ENCODE measurements around the gene PITRM1.

Gene PITRM1

DNA sequence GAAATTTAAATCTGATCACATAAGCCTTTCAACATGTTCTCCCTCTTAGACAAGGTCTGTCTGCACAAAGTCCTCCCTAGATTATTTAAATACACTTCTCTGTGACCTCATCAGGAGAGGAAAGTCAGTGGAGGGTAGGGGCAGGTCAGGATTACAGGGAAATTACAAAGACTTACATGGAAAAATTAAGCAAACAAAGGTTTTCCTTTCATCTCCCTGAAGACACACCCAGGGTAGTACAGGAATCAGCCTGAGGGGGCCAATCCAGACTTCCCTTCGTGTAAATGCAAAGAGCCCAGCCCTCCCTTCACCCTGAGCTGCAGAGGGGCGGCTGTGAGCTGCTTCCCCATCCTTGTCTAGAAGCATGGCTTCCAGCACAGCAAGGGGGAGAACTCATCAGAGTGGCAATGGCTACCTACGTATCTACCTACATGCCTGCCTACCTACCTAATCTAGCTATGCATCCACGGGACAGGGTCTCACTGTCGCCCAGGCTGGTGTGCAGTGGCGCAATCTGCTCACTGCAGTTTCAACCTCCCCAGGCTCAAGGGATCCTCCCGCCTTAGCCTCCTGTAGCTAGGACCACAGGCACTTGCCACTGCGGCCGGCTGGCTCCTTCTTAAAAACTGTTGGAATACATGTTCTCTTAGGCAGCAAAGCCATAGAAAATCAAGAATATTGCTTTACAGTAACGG, 33.2 kb downstream of the PITRM1 start:
- no peak for DNase-seq (ENCODE audit: low spot score)

DNA sequence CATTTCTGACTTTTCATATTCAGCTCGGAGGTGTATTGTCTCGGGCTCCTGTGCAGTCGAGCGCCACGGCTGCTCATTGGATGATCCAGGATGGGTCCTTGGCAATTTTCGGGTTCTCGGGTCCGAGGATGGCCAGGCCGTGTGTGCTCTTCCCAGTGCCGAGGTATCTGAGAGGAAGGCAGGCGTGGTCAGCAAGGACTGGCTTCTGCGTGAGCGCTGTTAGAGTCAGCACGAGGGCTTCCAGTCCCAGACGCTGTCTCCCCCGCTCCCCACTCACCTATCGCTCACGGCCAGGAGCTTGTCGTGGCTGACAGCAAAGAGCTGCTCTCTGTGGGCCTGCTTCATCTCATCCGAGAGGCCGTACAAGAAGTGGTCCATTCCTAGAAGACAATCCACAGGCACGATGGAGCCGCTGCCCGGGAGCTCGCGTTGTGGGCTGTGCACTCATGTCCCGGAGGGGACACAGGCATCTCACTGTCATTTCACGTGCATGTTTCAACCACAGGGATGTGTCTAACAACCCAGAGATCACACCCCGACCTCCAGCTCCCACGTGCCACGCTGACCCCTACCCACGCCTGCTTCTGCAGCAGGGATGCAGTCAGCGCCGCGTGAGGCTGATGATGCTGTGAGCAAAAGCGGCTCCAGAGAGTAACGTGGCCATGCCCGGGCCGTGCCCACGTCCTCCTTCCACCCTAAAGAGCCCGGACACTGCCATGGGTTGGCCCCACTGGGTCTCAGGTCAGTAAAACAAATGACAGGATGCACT, 34.4 kb downstream of the PITRM1 start:
- no peak for DNase-seq (ENCODE audit: low spot score)

DNA sequence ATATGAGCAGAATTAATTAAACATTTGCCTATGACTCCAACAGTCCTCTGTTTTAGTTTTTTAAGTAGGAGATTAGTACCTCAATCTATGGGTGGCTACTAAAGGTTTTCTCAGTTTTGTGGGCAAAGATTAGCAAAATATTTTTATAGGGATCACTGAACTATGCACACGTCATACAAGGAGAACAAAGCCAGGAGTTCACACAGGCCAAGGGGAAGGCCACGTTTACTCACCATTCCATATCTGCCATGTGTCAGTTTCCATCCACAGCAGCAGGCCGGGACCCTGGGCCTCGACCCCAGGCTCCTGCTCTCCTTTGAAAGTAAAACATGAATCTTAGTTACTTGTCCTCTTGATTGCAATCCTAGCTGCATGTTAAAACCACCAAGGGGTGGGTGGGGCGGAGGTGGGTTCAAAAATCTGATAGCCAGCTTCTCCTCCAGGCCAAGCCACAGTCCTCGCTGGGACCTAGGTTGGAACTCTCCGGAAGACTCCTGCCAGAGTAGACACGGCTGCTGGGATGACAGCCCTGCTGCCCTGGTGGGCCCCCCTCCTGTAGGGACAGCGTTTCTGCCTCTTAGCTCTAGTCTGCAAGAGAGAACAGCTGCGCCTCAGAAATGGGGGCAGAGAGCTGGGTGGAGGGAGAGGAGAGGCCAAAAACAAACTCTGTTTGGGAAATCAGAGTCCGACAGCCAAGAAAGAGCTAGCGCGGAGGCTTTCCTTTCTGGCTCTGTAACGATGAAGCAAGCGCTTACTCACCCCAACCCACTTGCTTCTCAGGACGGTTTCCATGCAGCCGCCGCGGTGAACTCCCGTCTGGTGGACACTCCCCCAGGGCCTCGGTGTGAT, 35.6 kb downstream of the PITRM1 start:
- DNase-seq (ENCODE audit: low spot score), result peak; percentile 48

DNA sequence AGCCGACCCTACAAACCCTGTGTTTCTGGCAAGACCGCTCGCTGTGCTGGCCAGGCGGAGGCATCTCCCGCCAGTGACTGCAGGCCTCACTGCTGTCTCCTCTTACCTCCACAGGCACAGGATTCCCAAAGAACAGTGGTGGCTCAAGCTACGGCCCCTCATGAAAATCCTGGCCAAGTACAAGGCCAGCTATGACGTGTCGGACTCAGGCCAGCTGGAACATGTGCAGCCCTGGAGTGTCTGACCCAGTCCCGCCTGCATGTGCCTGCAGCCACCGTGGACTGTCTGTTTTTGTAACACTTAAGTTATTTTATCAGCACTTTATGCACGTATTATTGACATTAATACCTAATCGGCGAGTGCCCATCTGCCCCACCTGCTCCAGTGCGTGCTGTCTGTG, 36.2 kb downstream of the PITRM1 start:
- DNase-seq (ENCODE audit: low spot score), result peak; percentile 43

DNA sequence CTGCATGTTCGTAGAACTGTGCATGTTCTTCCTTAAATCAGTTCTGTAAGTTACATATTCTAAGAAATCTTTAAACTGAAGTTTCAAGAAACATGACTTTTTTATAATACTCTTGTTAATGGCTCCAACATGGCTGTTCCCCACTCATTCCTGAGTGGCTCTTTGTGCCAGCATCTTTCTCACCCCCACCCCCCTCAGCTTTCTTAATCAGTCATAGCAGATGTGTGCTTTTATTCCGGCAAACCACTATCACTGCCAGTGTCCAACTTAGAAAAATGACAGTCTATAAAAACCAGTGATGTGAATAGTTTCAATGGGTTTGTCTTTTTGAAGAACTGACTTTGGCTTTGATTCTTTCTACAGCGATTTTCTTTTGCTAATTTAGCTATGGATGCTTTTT, 37.6 kb downstream of the PITRM1 start:
- DNase-seq (ENCODE audit: low spot score), result no peak

DNA sequence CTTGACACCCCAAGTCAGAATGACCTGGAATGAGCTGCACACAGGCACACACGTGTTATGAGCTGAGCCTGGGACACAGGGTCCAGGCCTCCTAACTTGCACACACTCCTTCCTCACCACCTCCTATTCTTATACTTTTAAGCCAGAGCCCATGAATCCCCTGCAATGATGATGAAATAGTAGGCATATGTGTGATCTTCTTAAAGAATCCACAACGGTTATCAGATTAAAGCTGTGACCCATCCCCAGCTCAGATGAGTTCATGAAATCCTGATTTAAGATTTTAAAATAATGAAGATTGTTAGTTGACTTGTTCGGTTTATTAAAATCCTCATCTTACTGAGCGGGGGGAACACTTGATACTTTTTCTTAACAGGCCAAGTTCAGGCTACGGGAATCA, 38.6 kb downstream of the PITRM1 start:
- no peak for DNase-seq (ENCODE audit: low spot score)

DNA sequence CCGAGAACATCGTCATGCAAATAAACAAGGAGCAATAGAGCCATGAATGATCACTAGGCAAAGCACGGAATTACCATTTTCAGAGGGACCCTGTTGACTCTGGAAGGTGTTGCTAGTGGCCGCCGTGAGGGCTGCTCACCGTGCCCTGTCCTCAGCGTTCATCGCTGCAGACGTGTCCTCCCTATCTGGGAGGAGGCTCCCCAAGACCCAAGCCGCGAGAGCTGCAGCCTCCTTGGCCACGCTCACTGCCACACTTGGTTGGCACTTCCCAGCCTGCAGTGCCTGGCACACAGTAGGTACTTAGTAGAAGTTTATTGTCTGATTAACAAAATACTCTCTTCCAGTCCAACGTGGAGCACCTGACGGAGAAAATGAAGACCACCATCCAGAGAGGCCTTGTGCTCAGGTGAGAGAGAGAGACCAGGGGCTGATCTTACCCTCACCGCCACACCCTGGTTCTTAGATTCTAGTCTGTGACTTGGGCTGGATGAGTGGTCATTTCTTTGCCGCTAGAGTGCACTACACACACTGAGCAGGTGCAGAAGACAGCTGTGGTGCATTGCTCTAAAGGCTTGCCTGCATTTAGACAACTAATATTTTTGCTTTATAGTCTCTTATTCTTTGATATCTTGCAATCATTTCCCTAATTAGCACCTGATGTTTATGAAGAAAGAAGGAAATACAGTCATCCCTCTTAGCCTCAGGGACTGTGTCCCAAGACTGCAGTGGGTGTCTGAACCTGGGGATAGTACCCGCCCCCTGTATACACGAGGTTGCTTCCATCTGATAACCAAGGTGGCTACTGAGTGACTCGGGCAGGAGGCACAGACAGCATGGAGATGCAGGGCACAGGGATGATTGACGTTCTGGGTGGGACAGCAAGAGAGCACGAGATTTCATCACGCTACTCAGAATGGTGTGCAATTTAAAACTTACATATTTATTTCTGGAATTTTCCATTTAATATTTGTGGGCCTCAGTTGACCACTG, 40.3 kb downstream of the PITRM1 start:
- DNase-seq (ENCODE audit: low spot score), result no peak

DNA sequence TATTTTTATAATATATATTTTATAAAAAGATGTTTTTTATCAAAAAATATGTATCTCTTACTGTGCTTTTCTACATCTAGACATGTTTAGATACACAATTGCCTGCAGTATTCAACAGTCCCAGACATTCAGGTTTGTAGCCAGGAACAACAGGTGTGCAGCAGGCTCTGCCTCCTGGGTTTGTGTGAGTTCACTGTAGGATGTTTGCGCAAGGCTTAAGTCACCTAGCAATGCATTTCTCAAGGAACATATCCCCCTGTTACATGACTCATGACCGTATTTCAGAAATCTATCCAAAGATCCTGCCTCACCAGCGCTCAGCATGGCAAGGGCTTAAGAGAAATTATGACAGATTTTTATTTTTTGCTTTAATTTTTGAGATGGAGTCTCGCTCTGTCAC, 41.5 kb downstream of the PITRM1 start:
- DNase-seq (ENCODE audit: low spot score), result no peak

DNA sequence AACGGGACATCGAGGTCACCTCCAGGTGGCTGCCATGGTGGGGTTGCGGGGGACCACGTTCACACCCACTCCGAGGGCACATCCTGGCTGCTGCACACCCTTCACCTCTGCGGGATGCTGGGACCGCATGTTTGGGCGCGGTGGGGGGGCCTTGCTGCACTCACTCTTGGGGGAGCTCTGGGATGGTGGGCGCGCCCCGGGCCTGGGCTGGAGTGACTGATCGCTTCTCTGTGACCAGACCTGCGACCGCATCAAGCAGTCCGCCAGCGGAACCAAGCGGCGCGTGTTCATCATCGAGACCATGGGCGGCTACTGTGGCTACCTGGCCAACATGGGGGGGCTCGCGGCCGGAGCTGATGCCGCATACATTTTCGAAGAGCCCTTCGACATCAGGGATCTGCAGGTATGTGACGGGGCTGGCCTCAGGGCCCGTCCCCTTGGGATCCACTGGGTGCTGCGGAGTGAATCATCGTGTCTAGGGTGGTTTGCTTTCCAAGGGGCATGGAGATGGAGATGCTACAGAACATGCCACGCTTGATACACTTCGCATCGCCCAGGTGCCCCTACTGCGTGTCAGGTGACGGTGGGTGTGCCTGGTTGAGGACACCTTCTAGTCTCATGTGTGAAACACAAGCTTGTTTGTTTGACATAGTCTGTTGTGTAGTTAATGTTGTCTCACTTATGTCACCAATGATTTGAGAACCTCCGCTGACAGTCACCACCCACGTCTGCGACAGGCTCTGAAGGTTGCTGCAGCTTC, 42.8 kb downstream of the PITRM1 start:
- DNase-seq (ENCODE audit: low spot score), result no peak

DNA sequence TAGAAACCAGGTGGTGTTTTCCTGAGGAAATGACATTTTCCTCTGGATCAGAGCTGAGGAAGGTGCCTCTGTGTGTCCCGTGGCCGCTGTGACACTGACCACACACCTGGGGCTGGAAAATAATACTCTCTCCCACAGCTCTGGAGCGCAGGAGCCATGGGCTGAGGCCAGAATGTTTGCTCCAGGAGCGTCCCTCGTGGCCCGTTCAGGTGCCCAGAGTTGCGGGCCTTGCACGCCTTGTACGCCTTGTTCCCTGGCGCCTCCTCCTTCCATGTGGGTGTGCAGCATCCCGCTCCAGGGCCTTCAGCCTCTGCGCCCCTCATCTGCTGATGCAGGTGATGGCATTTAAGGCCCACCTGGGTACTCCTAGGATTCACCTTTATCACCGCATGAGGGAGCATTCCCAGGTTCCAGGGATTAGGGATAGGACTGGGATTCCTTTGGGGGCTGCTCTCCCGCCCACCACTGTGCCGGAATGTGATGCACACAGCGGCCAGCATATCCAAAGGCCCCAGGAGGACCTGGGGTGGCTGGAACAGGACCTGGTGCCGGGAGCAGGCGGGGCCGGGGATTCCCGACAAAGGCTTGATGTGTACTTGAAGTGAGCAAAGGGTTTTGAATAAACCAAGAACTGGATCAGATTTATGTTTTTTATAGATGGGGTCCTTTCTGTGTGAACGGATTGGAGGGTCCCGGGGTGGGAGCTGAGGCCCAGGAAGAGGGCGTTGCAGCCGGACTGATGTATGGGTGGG, 44.0 kb downstream of the PITRM1 start:
- DNase-seq (ENCODE audit: low spot score), result no peak

DNA sequence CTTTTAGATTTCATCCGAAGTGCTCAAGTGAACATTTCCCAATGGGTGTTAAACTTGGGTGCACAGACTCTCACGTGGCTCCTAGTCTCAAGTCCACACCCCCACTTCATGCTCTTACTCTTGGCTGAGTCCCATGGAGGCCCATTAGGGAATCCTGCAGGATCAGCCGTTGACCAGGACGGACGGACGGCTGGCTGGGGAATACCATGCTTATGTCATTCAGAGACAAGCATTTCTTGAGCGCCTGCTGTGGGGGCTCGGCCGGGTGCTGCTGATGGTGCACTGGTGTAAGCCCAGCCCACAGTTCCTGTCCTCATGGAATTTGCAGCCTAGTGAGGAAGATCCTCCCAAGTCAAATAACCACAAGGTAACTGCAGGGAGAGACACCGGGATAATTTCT, 44.7 kb downstream of the PITRM1 start:
- DNase-seq (ENCODE audit: low spot score), result no peak

DNA sequence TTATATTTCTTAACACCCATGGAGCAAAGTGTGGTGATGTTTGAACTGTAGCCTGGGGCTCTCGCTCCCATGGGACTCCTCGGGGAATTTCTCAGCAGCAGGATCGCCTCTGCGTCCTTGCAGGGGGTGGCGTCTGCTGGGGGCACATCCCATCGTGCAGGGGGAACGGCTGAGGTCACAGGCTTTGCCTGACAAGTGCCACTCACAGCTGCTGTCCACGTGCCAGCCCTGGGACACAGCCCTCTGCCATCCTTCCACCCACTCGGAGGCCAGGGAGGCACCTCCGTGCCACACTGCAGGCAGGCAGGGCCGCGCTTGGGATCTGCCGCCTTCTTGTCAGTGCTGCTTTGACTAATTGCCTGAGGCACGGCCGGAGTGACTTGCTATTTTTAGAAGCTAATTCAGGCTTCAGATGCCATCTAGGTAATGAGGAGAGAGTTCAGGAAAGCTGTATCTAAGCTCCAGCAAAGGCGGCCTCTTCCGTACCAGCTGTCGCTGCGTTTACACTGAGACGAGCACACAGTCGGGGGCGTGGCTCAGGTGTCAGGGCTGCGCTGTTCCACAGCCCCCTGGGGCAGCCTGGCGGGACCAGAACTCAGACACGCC, 45.7 kb downstream of the PITRM1 start:
- no peak for DNase-seq (ENCODE audit: low spot score)

DNA sequence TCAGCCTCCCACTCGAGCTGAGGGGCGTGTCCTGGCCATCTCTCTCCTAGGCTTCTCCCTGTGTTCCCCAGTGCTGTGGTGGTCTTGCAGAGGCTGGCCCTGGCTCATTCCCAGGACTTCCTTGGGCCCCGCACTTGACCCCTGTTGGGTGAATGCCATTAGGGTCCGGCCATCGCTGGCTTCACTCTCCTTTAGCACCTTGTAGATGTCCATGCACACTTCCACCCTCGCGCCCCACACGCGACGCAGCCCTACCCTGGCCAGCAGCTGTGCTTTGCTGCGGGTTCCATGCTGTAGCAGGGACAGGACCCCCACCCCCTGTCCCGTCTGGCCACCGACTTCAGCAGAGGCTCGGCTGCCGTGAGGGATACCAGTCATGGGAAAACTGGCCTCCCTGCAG, 46.3 kb downstream of the PITRM1 start:
- DNase-seq (ENCODE audit: low spot score), result no peak

DNA sequence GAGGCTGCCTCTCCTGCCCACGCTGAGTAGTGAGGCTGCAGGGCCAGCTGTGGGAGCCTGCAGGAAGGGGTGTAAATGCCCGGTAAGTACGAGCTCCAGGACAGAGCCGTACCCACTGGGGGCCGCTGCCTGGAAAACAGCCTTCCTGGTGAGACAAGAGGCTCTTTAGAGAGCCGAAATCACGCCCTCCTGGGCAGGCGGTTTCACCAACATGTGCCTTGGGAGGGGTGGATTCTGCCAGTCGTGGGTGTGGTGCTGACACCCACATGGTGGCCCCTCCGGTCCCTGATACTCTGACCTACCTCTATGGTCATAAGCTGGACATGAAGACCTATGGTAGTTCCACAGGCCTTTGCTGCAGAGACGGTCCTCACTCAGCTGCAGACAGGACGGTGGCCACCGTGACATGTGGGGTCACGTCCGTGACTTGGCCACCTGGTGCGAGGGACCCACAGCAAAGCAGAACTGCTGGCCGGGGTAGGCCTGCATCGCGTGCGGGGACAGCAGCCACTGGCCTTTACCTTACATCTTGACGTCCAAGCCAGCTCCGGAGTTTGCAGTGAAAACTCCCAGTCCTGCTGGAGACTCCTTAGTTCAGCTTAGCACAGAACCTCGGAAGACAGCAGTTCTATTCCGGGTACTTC, 46.9 kb downstream of the PITRM1 start:
- no peak for DNase-seq (ENCODE audit: low spot score)

DNA sequence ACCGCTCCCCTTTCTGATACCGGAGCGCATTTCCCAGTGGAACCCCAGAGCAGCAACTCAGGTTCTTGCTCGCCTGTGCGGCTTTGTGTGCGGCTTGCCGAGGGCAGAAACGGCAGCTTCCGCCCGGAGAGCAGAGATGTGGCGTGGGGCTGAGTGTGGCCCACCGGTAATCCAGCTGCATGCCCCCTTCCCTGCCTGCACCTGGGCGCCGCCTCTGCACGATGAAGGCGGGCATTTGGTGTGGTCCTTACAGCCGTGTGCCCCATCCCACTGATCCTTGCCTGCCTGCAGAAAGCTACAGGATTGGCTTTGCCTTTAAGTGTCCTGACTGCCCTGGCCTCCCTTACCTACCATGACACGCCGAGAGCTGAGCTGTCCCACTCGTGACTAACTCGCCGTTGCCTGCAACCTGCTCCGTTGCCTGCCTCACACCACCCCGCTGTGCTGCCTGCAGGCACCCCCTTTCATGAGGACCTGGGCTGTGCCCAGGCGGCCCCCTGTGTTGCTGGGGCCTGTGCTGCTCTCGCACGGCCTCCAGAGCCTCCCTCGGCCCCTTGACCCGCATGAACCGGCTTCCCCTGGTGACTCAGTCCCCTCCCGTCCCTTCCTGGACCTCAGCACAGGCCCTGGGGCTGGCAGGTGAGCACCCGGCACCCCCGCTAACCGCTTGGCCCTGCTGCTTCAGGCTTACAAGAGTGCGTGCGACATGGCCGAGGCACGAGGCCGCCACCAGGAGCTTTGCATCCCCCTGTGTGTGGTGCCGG, 48.0 kb downstream of the PITRM1 start:
- no peak for DNase-seq (ENCODE audit: low spot score)

DNA sequence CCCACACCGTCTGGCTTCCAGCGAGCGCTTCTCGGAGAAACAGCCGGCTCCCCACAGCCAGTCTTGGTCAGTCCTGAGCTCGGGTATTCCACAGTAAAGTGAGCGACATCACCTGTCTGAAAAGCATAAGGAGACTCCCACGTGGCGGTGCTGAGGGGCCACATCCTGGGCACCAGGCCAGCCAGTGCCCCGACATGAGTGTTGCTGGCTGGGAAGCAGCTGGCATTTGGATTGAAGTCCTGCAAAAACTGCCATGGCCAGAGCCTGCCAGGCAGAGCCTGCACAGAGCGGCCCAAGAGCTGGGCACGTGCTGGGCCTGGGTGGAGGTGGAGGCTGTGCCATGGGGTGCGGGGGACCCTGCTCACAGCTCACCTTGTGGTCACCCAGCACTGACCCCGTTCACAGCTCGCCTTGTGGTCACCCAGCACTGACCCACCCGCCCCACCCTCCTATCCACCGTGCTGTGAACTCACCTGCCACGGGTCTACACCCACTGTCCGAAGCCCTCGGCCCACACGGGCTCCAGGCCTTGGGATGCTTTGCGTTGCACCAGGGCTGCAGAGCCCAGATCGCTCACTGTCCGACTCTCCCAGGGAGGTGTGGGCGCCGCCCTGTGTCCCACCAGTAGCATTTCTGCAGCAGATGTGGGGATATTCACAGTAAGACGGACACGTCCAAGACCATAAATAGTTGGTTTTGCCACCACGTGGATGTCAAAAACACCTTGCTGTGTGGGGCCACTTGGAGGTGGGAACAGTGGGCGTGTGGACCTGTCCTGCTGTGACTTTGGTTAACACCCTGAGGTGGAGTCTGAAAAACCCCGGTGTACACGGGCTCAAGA, 48.8 kb downstream of the PITRM1 start:
- DNase-seq (ENCODE audit: low spot score), result no peak

DNA sequence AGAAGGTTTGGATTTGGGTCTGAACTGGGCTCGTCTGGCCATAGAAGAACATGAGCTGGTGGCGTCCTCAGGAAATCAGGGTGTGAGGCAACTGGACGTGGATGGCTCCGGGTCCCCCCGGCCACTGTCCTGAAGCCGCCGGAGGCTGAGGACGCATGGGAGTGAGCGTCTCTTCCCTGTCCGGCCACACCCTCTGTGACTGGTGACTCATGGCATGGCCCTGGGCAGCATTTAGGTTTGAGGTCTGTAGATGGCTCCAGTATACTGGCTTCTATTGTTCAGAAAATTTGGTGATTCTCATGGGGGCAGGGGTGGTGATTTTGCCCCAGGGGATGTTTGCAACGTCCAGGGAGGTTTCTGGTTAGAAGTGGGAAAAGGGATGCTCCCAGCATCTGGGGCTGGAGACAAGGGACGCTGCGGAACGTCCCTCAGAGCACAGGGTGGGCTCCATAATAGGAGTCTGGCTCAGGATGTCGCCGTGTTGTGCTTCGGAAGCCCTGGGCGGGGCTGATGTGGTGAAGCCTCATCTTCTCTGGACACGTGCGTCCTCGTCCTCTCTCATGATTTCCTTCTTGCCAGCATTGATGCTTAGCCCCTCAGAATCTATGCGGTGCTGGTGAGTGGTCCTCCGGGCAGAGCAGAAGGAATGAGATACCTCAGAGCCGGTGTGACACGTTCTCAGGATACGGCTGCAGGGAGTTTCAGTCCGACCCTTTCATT, 49.9 kb downstream of the PITRM1 start:
- DNase-seq (ENCODE audit: low spot score), result no peak

All from globus pallidus (tissue), 1 donor.